Stimulated activated CD4-positive, alpha-beta T cell treated with anti-CD3 and anti-CD28 coated beads, Interleukin-4, amount 100 ng/mL, for 4 hours (primary cell): ENCODE measurements around the gene COPG1.

Source experiments
- DNase-seq, 2 experiments: peaks; one replicate each; pipeline ENCODE4 v3.0.0-alpha.2; 2020

Gene COPG1

DNA sequence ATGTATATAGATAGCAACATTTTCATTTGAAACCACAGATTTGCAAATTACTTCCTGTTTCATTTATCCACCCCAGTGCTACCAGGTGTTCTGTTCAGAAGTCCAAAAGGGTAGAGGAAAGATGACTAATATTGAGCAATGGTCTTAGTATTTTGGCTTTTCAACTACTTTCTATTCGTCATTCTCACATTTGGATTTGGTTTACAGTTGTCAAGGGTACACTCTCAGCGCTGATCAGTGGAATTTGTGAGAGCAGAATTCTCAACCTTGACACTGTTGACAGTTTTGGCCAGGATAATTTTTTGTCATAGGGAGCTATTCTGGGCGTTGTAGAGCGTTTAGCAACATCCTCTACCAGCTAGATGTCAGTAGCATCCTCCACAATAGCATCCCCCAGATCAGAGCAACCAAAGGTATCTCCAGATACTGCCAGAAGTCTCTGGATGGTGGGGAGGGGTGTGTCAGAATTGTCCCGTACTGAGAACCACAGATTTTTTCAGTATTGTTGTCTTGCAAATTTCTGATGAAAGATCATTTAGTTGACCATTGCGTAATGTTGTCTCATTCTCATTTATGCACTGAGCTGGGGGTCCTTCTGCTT lies 33.4 kb downstream of the COPG1 start:
- DNase-seq, result peak in 1 of 2 experiments; percentile 4

GRCh38 chr3:129286081-129286480 lies 36.7 kb downstream of the COPG1 start:
- DNase-seq, result no peak

DNA sequence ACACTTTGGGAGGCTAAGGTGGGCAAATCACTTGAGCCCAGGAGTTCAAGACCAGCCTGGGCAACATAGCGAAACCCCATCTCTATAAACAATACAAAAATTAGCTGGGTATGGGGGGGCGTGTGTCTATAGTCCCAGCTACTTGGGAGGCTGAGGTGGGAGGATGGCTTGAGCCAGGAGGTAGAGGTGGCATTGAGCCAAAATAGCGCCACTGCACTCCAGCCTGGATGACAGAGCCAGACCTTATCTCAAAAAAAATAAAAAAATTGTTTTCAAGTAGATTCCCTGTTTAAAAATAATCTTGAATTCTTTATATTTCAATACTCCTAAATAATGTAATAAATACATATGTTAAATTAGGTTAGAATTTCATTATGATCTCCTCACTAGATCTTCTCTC lies 39.0 kb downstream of the COPG1 start:
- no peak for DNase-seq

DNA sequence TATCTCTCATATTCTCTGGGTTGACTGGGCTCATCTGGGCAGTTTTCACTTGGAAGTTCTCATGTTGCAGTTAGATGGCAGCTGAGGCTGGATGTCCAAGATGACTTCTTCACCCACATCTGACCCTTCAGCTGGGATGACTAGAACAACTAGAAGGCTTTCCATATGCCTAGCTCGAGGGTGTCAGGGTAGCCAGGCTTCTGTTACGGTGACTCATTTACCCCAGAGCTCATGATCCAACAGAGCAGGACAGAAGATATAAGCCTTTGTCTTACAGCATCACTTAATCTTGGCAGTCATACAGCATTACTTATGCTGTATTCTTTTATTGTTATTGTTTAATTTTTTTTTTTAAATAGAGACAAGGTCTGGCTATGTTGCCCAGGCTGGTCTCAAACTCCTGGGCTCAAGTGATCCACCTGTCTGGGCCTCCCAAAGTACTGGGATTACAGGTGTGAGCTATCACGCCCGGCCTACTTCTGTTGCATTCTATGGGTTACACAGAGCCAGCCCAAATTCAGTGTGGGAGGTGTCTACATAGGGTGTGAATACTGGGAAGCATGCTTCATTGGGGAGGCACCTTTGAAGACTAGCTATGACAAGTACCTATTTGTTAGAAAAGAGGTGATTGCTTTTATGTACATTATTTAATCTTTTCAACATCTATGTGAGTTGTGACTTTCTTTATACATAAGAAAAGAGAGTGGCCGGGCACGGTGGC lies 40.0 kb downstream of the COPG1 start:
- no peak for DNase-seq

DNA sequence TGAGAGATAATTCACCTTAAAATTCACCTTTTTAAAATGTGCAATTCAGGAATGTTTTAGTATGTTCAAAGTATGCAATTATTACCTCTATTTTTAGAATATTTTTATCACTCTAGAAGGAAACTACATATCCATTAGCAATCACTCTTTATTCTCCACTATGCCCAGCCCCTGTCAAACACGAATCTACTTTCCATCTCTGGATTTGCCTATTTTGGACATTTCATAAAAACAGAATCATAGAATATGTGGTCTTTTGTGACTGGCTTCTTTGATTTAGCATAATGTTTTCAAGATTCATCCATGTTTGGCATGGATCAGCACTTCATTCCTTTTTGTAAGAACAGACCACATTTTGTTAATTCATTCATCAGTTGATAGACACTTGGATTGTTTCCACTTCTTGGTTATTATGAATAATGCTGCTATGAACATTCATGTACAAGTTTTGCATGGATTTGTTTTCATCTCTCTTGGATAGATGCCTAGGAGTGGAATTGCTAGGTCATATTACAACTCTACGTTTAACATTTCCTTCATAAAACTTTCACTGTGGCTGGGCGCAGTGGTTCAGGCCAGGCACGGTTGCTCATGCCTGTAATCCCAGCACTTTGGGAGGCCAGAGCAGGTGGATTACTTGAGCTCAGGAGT lies 42.0 kb downstream of the COPG1 start:
- DNase-seq, result no peak

- no peak for DNase-seq
Observed at GRCh38 chr3:129295286-129295685, 45.9 kb downstream of the COPG1 start.

DNA sequence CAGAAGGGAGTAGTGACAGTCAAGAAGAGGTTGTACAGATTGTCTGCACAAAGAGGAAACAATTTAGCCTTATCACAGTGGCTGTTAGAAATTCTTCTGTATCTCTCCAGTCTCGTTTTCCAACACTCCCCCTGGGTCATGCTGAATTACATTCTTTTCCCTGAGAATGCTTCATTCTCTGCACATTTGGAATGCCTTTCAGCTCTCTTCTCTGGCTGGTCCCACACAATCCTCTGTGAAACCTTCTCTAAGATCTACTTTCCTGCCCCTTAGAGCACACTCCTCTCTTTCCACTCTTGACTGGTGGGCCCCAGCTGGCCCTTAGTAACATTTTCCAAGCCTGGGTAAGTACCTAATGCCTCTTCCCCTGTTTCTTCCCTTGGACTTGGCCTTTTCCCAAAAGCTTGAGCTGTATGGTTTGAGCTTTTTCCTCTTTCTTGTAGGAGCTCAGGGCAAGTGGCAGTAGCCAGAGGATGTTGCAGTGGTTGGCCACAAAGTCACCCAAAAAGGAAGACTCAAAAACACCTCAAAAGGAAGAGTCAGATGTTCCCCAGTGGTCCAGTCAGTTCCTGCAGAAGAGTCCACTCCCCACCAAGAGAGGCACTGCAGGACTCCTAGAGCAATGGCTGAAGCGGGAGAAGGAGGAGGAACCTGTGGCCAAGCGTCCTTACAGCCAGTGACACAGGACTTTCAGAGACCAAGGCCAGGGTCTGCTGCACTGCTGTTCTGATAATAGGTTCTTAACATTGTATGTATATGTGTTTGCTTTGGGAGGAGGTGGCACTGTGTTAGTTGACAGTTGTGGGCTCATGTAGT lies 54.9 kb downstream of the COPG1 start:
- DNase-seq, result no peak

DNA sequence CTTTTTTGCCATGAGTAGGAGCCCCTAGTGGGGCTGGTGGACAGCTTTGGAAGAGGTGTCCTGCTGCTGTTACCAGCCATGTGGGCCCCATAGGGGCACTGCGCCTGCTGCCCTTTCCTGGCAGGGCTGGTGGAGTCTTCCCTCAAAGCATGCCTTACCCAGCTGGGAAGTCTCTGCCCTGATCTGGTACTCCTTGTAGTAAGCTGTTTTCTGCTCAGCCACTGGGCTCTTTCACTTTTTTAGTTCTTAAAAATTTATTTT lies 55.5 kb downstream of the COPG1 start:
- DNase-seq, result no peak

- peak; percentile 34 to 54 for DNase-seq
Observed at GRCh38 chr3:129305592-129306091, 56.2 kb downstream of the COPG1 start.

DNA sequence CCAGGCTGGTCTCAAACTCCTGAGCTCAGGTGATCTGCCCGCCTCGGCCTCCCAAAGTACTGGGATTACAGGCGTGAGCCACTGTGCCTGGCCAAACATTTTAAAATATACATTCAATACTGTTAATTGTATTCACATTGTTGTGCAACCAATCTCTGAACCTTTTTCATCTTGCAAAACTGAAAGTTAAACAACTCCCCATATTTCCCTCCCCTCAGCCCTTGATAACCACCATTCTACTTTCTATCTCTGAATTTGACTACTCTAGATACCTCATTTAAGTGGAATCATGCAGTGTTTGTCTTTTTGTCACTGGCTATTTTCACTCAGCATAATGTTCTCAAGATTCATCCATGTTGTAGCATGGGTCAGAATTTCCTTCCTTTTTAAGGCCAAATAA lies 59.2 kb downstream of the COPG1 start:
- no peak for DNase-seq

- no peak for DNase-seq
Observed at GRCh38 chr3:129310111-129311011, 61.0 kb downstream of the COPG1 start.

- no peak for DNase-seq
Observed at GRCh38 chr3:129311054-129311902, 61.9 kb downstream of the COPG1 start.

DNA sequence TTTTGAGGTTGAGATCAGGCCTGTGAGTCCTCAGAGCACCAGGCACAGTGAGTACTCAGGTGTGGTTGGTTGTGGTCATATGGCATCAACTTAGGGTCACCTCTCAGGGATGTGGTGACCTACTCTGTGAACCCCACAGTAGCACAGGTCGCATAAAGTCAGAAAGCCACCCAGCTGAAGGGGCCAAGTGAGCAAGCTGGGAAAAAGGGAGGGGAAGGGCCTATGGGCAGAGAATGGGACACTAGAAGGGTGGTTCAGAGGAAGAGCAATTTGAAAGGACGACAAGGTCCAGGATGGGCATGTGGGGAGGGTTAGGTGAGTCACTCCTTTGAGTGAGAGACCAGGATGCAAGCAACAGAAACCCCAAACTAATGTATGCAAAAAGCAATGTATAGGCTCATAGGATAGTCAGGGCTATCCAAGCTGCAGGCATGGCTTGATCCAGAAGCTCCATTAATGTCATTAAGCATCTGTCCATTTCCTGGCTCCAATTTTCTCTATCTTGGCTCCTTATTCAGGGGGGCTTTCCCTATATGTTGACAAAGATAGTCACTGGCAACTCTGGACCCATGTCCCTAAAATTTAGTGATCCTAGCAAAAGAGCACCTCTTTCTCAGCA lies 62.7 kb downstream of the COPG1 start:
- no peak for DNase-seq

DNA sequence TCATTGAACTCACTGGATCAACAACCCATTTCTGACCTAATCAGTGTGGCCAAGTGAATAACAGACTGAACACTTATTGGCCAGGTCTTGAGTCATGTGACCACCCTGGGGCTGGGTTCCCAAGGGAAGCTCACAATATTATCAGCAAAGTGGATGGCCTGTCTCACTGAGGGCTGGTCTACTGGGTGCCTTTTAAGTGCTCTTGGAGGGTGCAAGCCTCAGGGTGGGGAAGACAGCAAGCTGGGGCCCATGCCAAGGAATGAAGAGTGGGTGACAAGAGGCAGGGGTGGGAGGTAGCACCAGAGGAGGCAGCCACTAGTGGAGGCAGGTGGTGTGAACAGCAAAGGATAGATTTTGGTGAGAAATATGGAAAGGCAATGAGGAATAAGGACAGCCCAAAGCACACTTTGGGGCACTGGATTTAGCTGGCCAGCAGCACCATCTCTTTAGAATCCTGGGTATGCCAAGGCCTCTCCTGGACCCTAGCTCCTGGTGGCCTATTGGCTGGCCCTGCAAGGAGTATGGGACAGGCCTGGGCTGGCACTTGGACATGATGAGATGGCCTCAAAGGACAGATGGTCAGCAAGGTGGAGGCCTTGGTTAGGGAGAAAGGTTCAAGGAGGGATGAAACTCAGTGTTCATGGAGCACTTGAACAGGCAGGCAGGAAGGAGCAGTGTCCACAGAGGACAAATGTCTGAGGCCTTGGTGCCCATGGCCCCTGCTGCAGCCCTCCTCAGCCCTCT lies 63.4 kb downstream of the COPG1 start:
- DNase-seq, result no peak

DNA sequence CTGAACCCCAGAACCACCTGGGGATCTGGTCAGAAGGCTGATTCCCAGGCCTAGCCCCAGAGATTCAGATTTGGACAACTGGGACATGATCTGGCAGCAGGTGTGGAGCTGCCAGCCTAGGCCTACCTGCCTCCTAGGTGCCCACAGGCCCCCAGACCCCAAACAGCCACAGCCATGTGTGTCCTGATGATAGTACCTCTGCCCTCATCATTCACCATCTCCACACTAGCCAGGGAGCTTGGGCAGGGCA lies 63.9 kb downstream of the COPG1 start:
- DNase-seq, result no peak

DNA sequence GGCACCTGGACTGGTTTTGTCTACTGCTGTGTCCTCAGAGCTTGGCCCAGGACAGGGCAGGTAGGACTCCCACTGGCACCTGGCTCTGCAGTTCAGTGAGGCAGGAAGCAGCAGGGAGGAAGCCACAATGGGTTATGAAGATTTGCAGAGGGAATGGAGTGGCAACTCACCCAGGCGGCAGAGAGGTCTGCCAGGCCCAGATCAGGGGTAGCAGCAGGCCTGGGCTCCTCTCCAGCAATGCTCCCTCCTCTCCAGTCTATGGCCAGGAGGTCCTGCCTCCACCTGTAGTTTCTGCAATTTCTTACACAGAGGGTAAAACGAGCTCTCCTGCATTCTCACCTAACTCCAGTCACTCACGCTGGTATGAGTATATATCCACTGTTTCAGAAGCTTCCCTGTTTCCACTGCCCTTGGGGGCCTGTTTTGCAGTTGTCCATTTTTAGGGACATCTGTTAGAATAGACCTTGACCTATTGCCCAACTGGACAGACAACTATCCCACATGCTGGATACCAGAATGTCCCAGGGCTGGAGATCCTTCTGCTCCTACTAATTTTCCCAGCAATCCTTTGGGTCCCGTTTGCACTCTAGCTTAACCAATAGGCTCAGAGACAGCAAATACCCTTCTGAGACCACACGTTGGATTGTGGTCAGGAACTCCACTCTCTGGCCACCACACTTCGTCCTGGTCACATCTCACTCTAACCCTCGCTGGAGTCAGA lies 64.4 kb downstream of the COPG1 start:
- DNase-seq, result no peak

- peak; percentile 27 to 44 for DNase-seq
Observed at GRCh38 chr3:129314386-129315222, 65.2 kb downstream of the COPG1 start.

- peak; percentile 23 to 31 for DNase-seq
Observed at GRCh38 chr3:129315223-129315997, 66.0 kb downstream of the COPG1 start.
